Mammary epithelial cell (primary cell): Measurements from ENCODE around the gene PLPPR1.

Experiments
- CTCF ChIP-seq, 2 donors: IDR thresholded peaks in 1 of 2; conservative IDR thresholded peaks in 1 of 2; 2 replicates each; pipeline ENCODE4 v1.5.1; 2011 to 2012; ENCODE audit warnings: inconsistent platforms in 2 of 2, low read length in 2 of 2, mild to moderate bottlenecking in 2 of 2, control low read depth in 1 of 2, low read depth in 1 of 2; ENCODE audit not compliant: insufficient read depth in 1 of 2; ENCODE audit errors: extremely low read depth in 1 of 2
- EZH2 ChIP-seq: IDR thresholded peaks from 2 replicates; pipeline ENCODE4 v1.6.1; 2012; ENCODE audit warnings: low read length, inconsistent platforms, borderline replicate concordance

- TF ChIP-seq EZH2 (no peak), CTCF (conservative IDR thresholded peaks at IDR 0.05 in 1 of 2, IDR thresholded peaks at IDR 0.05 in 1 of 2; ENCODE audit: extremely low read depth in 1 of 2, insufficient read depth in 1 of 2, low read depth in 1 of 2, low read length in 2 of 2) (no peak)
Observed at GRCh38 chr9:101269591-101270283, 241.2 kb downstream of the PLPPR1 start.
